Panc1 (cell line): ENCODE measurements around the gene LRRC43.

Experiments
- POLR2AphosphoS5 ChIP-seq: IDR thresholded peaks from 2 replicates; pipeline ENCODE4 v1.6.1; 2012; ENCODE audit warnings: mild to moderate bottlenecking, low read depth, low read length, moderate library complexity
- SIN3A ChIP-seq: IDR thresholded peaks from 2 replicates; pipeline ENCODE4 v1.6.1; 2012; ENCODE audit warnings: low read depth, mild to moderate bottlenecking, low read length, moderate library complexity, borderline replicate concordance; ENCODE audit not compliant: insufficient read depth
- TCF7L2 ChIP-seq: IDR thresholded peaks from 2 replicates; pipeline ENCODE4 v1.6.1; 2011; ENCODE audit warnings: mild to moderate bottlenecking, low read depth, low read length, inconsistent platforms
- TF ChIP-seq, protein P1 (sequence below): fragments of 450-650 bp; IDR thresholded peaks from 2 replicates; pipeline ENCODE4 v1.5.1; 2017; ENCODE audit warnings: mild to moderate bottlenecking
- TF ChIP-seq, protein P2 (sequence below), 2 experiments: IDR thresholded peaks; 2 replicates each; pipeline ENCODE4 v1.6.1; 2011 to 2012; ENCODE audit warnings: low read depth in 2 of 2, control low read depth in 1 of 2, low read length in 1 of 2, mild to moderate bottlenecking in 1 of 2, moderate library complexity in 1 of 2; ENCODE audit not compliant: insufficient read depth in 1 of 2

GRCh38 chr12:122232691-122233090, 49.8 kb downstream of the LRRC43 start:
- TF ChIP-seq, protein P1, sequence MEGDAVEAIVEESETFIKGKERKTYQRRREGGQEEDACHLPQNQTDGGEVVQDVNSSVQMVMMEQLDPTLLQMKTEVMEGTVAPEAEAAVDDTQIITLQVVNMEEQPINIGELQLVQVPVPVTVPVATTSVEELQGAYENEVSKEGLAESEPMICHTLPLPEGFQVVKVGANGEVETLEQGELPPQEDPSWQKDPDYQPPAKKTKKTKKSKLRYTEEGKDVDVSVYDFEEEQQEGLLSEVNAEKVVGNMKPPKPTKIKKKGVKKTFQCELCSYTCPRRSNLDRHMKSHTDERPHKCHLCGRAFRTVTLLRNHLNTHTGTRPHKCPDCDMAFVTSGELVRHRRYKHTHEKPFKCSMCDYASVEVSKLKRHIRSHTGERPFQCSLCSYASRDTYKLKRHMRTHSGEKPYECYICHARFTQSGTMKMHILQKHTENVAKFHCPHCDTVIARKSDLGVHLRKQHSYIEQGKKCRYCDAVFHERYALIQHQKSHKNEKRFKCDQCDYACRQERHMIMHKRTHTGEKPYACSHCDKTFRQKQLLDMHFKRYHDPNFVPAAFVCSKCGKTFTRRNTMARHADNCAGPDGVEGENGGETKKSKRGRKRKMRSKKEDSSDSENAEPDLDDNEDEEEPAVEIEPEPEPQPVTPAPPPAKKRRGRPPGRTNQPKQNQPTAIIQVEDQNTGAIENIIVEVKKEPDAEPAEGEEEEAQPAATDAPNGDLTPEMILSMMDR = no peak
- TF ChIP-seq POLR2AphosphoS5 = no peak
- no peak for TF ChIP-seq TCF7L2
- no peak for TF ChIP-seq SIN3A
- TF ChIP-seq, protein P2, sequence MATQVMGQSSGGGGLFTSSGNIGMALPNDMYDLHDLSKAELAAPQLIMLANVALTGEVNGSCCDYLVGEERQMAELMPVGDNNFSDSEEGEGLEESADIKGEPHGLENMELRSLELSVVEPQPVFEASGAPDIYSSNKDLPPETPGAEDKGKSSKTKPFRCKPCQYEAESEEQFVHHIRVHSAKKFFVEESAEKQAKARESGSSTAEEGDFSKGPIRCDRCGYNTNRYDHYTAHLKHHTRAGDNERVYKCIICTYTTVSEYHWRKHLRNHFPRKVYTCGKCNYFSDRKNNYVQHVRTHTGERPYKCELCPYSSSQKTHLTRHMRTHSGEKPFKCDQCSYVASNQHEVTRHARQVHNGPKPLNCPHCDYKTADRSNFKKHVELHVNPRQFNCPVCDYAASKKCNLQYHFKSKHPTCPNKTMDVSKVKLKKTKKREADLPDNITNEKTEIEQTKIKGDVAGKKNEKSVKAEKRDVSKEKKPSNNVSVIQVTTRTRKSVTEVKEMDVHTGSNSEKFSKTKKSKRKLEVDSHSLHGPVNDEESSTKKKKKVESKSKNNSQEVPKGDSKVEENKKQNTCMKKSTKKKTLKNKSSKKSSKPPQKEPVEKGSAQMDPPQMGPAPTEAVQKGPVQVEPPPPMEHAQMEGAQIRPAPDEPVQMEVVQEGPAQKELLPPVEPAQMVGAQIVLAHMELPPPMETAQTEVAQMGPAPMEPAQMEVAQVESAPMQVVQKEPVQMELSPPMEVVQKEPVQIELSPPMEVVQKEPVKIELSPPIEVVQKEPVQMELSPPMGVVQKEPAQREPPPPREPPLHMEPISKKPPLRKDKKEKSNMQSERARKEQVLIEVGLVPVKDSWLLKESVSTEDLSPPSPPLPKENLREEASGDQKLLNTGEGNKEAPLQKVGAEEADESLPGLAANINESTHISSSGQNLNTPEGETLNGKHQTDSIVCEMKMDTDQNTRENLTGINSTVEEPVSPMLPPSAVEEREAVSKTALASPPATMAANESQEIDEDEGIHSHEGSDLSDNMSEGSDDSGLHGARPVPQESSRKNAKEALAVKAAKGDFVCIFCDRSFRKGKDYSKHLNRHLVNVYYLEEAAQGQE (IDR thresholded peaks at IDR 0.05; ENCODE audit: insufficient read depth in 1 of 2, low read depth in 2 of 2, low read length in 1 of 2) = no peak
